Measurements from ENCODE around the gene FER.

The FER gene

GRCh38 chr5:109196087-109196822, 448.6 kb downstream of the FER start:
- DNase-seq: no peak

GRCh38 chr5:109196823-109197160, 449.1 kb downstream of the FER start:
- no peak for DNase-seq

GRCh38 chr5:109199289-109199688, 451.6 kb downstream of the FER start:
- no peak for DNase-seq

GRCh38 chr5:109199799-109200620, 452.3 kb downstream of the FER start:
- no peak for DNase-seq

- DNase-seq: no peak
Observed at GRCh38 chr5:109215040-109215439, 467.3 kb downstream of the FER start.

- DNase-seq: no peak
Observed at GRCh38 chr5:109218818-109219217, 471.1 kb downstream of the FER start.

GRCh38 chr5:109223531-109223930, 475.8 kb downstream of the FER start:
- DNase-seq: no peak

- no peak for DNase-seq
Observed at GRCh38 chr5:109224276-109224882, 476.7 kb downstream of the FER start.

- no peak for DNase-seq
Observed at GRCh38 chr5:109225716-109226625, 478.3 kb downstream of the FER start.

GRCh38 chr5:109230369-109230768, 482.7 kb downstream of the FER start:
- DNase-seq: no peak

GRCh38 chr5:109231331-109231730, 483.6 kb downstream of the FER start:
- DNase-seq: no peak

- no peak for DNase-seq
Observed at GRCh38 chr5:109234381-109234780, 486.7 kb downstream of the FER start.

- DNase-seq: no peak
Observed at GRCh38 chr5:109239456-109239855, 491.8 kb downstream of the FER start.

- DNase-seq: no peak
Observed at GRCh38 chr5:109242518-109242917, 494.8 kb downstream of the FER start.

- no peak for DNase-seq
Observed at GRCh38 chr5:109246395-109246794, 498.7 kb downstream of the FER start.
